GM21529 (cell line): Measurements from ENCODE around the gene ADAM17.
"Not testable (repeated sequence)": the region's sequence is repeated elsewhere in the genome, so short reads cannot be mapped to it uniquely, and the experiment has no call there.

ENCODE experiments used
- ATAC-seq: cut with Tn5 transposase; IDR thresholded peaks from one replicate; pipeline ENCODE4 v1.9.1; 2021; ENCODE audit not compliant: unreplicated experiment

Gene ADAM17

GRCh38 chr2:9570182-9571060 lies 14.8 kb upstream of the ADAM17 start:
- ATAC-seq: no peak

GRCh38 chr2:9565436-9566153 lies 10.0 kb upstream of the ADAM17 start:
- no peak for ATAC-seq

GRCh38 chr2:9560628-9561027 lies 5.0 kb upstream of the ADAM17 start:
- ATAC-seq: no peak

- ATAC-seq: no peak
Measured at GRCh38 chr2:9558948-9559381, 3.3 kb upstream of the ADAM17 start.

- ATAC-seq: peak; percentile 24
Measured at GRCh38 chr2:9556121-9556743, 602 bp upstream of the ADAM17 start.

- ATAC-seq: no peak
Measured at GRCh38 chr2:9554921-9555296, 721 bp downstream of the ADAM17 start.

- no peak for ATAC-seq
Measured at GRCh38 chr2:9552219-9553178, 3.1 kb downstream of the ADAM17 start.

- not testable (repeated sequence) for ATAC-seq
Measured at GRCh38 chr2:9550859-9551391, 4.7 kb downstream of the ADAM17 start.

- ATAC-seq: no peak
Measured at GRCh38 chr2:9549420-9549819, 6.2 kb downstream of the ADAM17 start.

GRCh38 chr2:9548506-9548905 lies 7.1 kb downstream of the ADAM17 start:
- ATAC-seq: peak; percentile 57

GRCh38 chr2:9547262-9547991 lies 8.2 kb downstream of the ADAM17 start:
- no peak for ATAC-seq

- ATAC-seq: no peak
Measured at GRCh38 chr2:9545502-9545901, 10.1 kb downstream of the ADAM17 start.

- ATAC-seq: no peak
Measured at GRCh38 chr2:9543557-9543956, 12.1 kb downstream of the ADAM17 start.

GRCh38 chr2:9539531-9539930 lies 16.1 kb downstream of the ADAM17 start:
- no peak for ATAC-seq

- no peak for ATAC-seq
Measured at GRCh38 chr2:9538000-9538507, 17.6 kb downstream of the ADAM17 start.

- ATAC-seq: no peak
Measured at GRCh38 chr2:9536504-9536903, 19.1 kb downstream of the ADAM17 start.

- ATAC-seq: peak; percentile 65
Measured at GRCh38 chr2:9535177-9535576, 20.5 kb downstream of the ADAM17 start.

GRCh38 chr2:9533663-9534062 lies 22.0 kb downstream of the ADAM17 start:
- ATAC-seq: no peak

GRCh38 chr2:9532421-9532820 lies 23.2 kb downstream of the ADAM17 start:
- ATAC-seq: no peak
